ENCODE results near the gene CLN5.

DNA sequence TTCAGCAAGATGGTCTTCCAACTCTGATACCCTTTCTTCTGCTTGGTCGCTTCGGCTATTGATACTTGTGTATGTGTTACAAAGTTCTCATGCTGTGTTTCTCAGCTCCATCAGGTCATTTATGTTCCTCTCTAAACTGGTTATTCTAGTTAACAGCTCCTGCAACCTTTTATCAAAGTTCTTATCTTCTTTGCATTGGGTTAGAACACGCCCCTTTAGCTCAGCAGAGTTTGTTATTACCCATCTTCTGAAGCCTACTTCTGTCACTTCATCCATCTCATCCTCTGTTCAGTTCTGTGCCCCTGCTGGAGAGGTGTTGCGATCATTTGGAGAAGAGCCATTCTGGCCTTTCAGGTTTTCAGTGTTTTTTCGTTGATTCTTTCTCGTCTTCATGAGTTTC, 24.9 kb upstream of the CLN5 start:
- no peak for TF ChIP-seq POLR2A (IDR thresholded peaks at IDR 0.05)
- TF ChIP-seq, protein P1, sequence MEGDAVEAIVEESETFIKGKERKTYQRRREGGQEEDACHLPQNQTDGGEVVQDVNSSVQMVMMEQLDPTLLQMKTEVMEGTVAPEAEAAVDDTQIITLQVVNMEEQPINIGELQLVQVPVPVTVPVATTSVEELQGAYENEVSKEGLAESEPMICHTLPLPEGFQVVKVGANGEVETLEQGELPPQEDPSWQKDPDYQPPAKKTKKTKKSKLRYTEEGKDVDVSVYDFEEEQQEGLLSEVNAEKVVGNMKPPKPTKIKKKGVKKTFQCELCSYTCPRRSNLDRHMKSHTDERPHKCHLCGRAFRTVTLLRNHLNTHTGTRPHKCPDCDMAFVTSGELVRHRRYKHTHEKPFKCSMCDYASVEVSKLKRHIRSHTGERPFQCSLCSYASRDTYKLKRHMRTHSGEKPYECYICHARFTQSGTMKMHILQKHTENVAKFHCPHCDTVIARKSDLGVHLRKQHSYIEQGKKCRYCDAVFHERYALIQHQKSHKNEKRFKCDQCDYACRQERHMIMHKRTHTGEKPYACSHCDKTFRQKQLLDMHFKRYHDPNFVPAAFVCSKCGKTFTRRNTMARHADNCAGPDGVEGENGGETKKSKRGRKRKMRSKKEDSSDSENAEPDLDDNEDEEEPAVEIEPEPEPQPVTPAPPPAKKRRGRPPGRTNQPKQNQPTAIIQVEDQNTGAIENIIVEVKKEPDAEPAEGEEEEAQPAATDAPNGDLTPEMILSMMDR (IDR thresholded peaks at IDR 0.05), result no peak

Measured in adrenal gland (tissue), 5 donors.